Stimulated activated CD8-positive, alpha-beta memory T cell treated with anti-CD3 and anti-CD28 coated beads, Interleukin-15, amount 100 ng/mL, for 24 hours (primary cell): ENCODE results near the gene RIPK4.

Source experiments
- DNase-seq: peaks from one replicate; pipeline ENCODE4 v3.0.0-alpha.2; 2020; ENCODE audit warnings: low read depth

Gene RIPK4

GRCh38 chr21:41766883-41767605, at the start of gene RIPK4:
RIPK4 (minus strand) TSS chr21:41767052; CDS start chr21:41767041, 11 bp downstream.
- peak; percentile 23 for DNase-seq

- no peak for DNase-seq
These were observed 49.1 kb upstream of the RIPK4 start for GRCh38 chr21:41815652-41816582.

- no peak for DNase-seq
These were observed 46.4 kb upstream of the RIPK4 start for GRCh38 chr21:41813226-41813625.

- DNase-seq, result no peak
These were observed 45.8 kb upstream of the RIPK4 start for GRCh38 chr21:41812679-41813078.

- no peak for DNase-seq
These were observed 43.7 kb upstream of the RIPK4 start for GRCh38 chr21:41810597-41810932.

- DNase-seq, result no peak
These were observed 43.2 kb upstream of the RIPK4 start for GRCh38 chr21:41809891-41810596.

- DNase-seq, result no peak
These were observed 42.0 kb upstream of the RIPK4 start for GRCh38 chr21:41808846-41809245.

GRCh38 chr21:41808094-41808493, 41.2 kb upstream of the RIPK4 start:
- DNase-seq, result no peak

- DNase-seq, result no peak
These were observed 39.9 kb upstream of the RIPK4 start for GRCh38 chr21:41806773-41807172.

GRCh38 chr21:41805643-41806042, 38.8 kb upstream of the RIPK4 start:
- DNase-seq, result no peak

- no peak for DNase-seq
These were observed 38.2 kb upstream of the RIPK4 start for GRCh38 chr21:41805038-41805437.

GRCh38 chr21:41804381-41804780, 37.5 kb upstream of the RIPK4 start:
- no peak for DNase-seq

GRCh38 chr21:41803316-41803715, 36.5 kb upstream of the RIPK4 start:
- DNase-seq, result no peak

GRCh38 chr21:41802684-41803083, 35.8 kb upstream of the RIPK4 start:
- no peak for DNase-seq

- DNase-seq, result no peak
These were observed 35.3 kb upstream of the RIPK4 start for GRCh38 chr21:41802198-41802584.

GRCh38 chr21:41801321-41802197, 34.7 kb upstream of the RIPK4 start:
- no peak for DNase-seq

- no peak for DNase-seq
These were observed 33.8 kb upstream of the RIPK4 start for GRCh38 chr21:41800425-41801320.

- DNase-seq, result no peak
These were observed 32.9 kb upstream of the RIPK4 start for GRCh38 chr21:41799763-41800162.

- no peak for DNase-seq
These were observed 31.5 kb upstream of the RIPK4 start for GRCh38 chr21:41798326-41798725.

- no peak for DNase-seq
These were observed 29.7 kb upstream of the RIPK4 start for GRCh38 chr21:41796476-41797080.
